ENCODE measurements around the gene CRACR2A.

- no peak for TF ChIP-seq EZH2 (IDR thresholded peaks at IDR 0.05; ENCODE audit: borderline replicate concordance, low read depth, low read length)
- no peak for TF ChIP-seq SIRT6 (IDR thresholded peaks at IDR 0.05; ENCODE audit: low read depth, low read length)
- TF ChIP-seq HDAC2 (IDR thresholded peaks at IDR 0.05), result no peak
- TF ChIP-seq SNRNP70 (optimal IDR thresholded peaks at IDR 0.05; ENCODE audit: low read depth, low read length), result no peak
- TF ChIP-seq SIX5 (IDR thresholded peaks at IDR 0.05; ENCODE audit: borderline replicate concordance in 1 of 2, insufficient read depth in 1 of 2, low read depth in 1 of 2, low read length in 2 of 2), result no peak
- TF ChIP-seq CEBPG (CRISPR knock-in tag; IDR thresholded peaks at IDR 0.05), result no peak
- no peak for TF ChIP-seq CEBPG (tag; conservative IDR thresholded peaks at IDR 0.05 in 1 of 2, IDR thresholded peaks at IDR 0.05 in 1 of 2)
- TF ChIP-seq EP300 (IDR thresholded peaks at IDR 0.05; ENCODE audit: low read length), result no peak
Measured at GRCh38 chr12:3627336-3627735, 125.6 kb downstream of the CRACR2A start.

Measured in K562 (cell line).